ENCODE data around the gene DOCK8.
A peak's percentile ranks its signal among the peaks of the same experiment; 100 is the strongest.

DOCK8 gene

GRCh38 chr9:269081-269711, 54.5 kb downstream of the DOCK8 start:
- Mint-ChIP-seq H3K27me3 (no peaks in the 10 kb centered on the region), H3K36me3 (peaks cover 5 to 12% of the 10 kb centered on the region in 2 donors)

GRCh38 chr9:270657-271237, 56.1 kb downstream of the DOCK8 start:
- no peak for DNase-seq
- H3K9me3 Mint-ChIP-seq = peaks cover 2 to 3% of the 10 kb centered on the region in 2 donors
- H3K27ac Mint-ChIP-seq = no peak overlapping the region
- ATAC-seq (replicated peaks) = no peak
- no peaks in the 10 kb centered on the region for H3K27me3 Mint-ChIP-seq
- H3K36me3 Mint-ChIP-seq = peaks cover 13 to 22% of the 10 kb centered on the region in 2 donors
- H3K4me1 Mint-ChIP-seq = peaks cover 19 to 43% of the 10 kb centered on the region in 2 donors
- no peak overlapping the region for H3K4me3 Mint-ChIP-seq

More at GRCh38 chr9:269081-269711, 54.5 kb downstream of the DOCK8 start:
- Mint-ChIP-seq H3K27ac (no peak overlapping the region), H3K4me3 (no peak overlapping the region), H3K4me1 (peaks cover 14 to 28% of the 10 kb centered on the region in 2 donors), H3K9me3 (peaks cover 2 to 3% of the 10 kb centered on the region in 2 donors)
- ATAC-seq (replicated peaks) (no peak), DNase-seq (no peak)

DNA sequence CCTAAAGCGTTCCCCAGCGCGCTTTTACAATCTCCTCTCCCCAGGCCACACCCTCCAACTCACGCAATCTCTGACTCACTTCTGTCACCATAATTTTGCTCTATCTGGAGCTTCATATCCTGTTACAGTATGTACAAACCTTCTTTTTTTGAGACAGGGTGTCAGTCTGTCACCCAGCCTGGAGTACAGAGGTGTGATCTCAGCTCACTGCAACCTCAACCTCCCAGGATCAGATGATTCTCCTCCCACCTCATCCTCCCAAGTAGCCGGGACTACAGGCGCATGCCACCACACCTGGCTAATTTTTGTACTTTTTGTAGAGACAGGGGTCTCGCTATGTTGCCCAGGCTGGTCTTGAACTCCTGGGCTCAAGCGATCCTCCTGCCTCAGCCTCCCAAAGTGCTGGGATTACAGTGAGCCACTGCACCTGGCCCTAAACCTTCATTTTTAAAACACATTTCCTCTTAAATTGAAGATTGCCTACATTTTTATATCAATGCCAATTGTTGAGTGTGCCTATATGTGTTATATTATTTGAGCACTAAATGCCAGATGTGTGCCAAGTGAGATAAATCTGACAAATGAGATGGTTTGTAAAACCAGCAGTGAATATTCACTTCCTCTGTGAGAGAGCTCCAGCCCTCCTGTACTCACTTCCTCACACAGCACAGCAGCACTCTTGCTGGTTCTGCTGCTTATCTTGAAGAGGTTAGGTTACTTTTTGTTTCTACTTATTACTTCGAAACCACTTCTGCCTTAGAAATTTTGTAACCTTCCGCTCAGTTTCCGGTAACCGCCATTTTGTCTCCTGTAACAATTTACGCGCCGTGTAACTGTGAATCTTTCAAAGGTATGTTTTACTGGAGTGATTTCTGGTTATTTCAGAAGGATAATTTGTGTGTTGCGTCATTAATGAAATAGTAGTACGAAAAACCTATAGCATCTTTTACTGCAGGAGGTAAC, 57.9 kb downstream of the DOCK8 start:
- H3K9me3 Mint-ChIP-seq = peaks cover 2 to 3% of the 10 kb centered on the region in 2 donors
- H3K27ac Mint-ChIP-seq = peak overlapping the region; percentile 96
- H3K36me3 Mint-ChIP-seq = peaks cover 18 to 28% of the 10 kb centered on the region in 2 donors
- H3K27me3 Mint-ChIP-seq = no peaks in the 10 kb centered on the region
- H3K4me3 Mint-ChIP-seq = peak overlapping the region; percentile 85 to 93
- ATAC-seq (replicated peaks) (peak; percentile 99 to 100), DNase-seq (peak; percentile 72)
- H3K4me1 Mint-ChIP-seq = peaks cover 19 to 48% of the 10 kb centered on the region in 2 donors

- Mint-ChIP-seq H3K4me3 (peak overlapping the region; percentile 85 to 93), H3K27ac (peak overlapping the region; percentile 94), H3K27me3 (no peaks in the 10 kb centered on the region), H3K9me3 (peaks cover 0 to under 1% of the 10 kb centered on the region in 2 donors), H3K4me1 (peaks cover 17 to 35% of the 10 kb centered on the region in 2 donors), H3K36me3 (peaks cover 15 to 25% of the 10 kb centered on the region in 2 donors)
- ATAC-seq (replicated peaks) (no peak), DNase-seq (no peak)
Observed at GRCh38 chr9:274406-274805, 59.7 kb downstream of the DOCK8 start.

DNA sequence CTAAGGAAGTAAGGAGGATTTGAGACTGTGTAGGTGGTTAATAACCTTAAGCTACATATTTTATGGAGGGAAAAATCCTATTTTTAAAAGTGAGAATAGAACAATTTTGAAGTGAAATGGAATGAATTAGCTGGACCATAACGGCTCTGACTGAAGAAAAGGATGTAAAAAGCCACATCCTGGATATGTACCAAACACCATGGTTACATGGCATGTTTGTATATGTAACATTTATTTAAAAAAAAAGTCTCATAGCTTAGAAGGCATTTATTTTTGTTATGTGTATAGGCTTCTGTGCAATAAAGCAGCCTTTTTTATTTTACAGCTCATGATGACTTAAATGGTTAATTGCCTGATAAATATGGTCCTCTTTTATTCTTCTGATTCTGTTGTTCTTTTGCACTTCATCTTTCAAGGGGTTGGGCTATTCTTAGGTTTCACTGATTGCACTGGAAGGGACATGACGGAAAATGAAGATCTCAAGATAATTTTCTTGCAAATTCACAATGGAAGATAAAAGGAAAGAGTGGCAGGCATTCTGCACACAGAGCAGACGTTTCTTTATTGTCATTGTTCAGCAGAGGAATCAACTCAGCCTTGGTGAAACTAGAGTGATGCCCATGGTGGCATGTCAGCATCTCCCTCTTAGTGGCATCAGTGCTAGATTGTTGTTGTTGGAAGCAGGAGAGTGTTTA, 63.1 kb downstream of the DOCK8 start:
- DNase-seq (no peak), ATAC-seq (replicated peaks) (no peak)
- H3K4me3 Mint-ChIP-seq = no peak overlapping the region
- no peak overlapping the region for H3K27ac Mint-ChIP-seq
- H3K27me3 Mint-ChIP-seq = no peaks in the 10 kb centered on the region
- H3K4me1 Mint-ChIP-seq = peaks cover 25 to 39% of the 10 kb centered on the region in 2 donors
- peaks cover 20 to 34% of the 10 kb centered on the region in 2 donors for H3K36me3 Mint-ChIP-seq
- no peaks in the 10 kb centered on the region for H3K9me3 Mint-ChIP-seq

DNA sequence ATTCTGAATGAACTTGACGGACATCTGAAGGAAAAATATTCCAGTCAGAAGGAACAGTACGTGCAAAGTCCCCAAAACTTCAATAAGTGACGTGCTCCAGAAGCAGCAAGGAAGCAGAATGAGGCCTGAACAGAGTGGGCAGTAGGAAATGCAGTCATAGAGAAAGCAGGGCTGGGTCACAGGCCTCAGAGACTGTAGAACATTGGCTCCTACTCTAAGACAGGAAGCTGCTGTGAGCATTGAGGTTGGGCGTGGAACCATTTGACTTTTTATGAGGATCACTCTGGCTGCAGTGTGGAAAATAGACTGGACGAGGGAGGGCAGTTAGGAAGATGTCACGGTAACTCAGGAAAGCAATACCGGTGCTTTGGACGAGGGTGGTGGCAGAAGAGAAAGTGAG, 64.0 kb downstream of the DOCK8 start:
- peak; percentile 58 to 65 for ATAC-seq (replicated peaks)
- no peak for DNase-seq
- H3K36me3 Mint-ChIP-seq = peaks cover 20 to 37% of the 10 kb centered on the region in 2 donors

DNA sequence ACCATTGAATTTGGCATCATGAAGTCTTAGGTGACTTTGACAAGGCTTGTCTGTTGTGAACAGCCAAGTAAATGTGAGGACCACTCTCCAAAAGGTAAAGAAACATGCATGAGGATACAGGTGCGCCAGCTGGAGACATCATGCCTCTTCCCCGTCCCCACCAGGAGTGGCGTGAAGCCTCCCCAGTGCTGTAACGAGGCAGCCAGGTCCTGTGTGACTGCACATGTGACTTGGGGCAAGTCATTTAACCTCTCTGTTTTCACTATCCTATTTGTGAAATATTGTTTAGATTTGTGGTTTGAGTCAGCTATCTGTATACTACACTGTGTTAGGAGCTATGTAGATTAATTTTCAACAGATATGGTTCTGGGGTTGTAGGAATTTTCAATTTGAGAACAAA, 65.0 kb downstream of the DOCK8 start:
- Mint-ChIP-seq H3K4me1 (peaks cover 35 to 44% of the 10 kb centered on the region in 2 donors), H3K36me3 (peaks cover 27 to 39% of the 10 kb centered on the region in 2 donors), H3K27me3 (no peaks in the 10 kb centered on the region), H3K4me3 (no peak overlapping the region), H3K9me3 (no peaks in the 10 kb centered on the region), H3K27ac (no peak overlapping the region)
- DNase-seq (no peak), ATAC-seq (replicated peaks) (no peak)

More for the DNA sequence above, 64.0 kb downstream of the DOCK8 start:
- no peaks in the 10 kb centered on the region for H3K9me3 Mint-ChIP-seq
- no peaks in the 10 kb centered on the region for H3K27me3 Mint-ChIP-seq
- H3K27ac Mint-ChIP-seq = no peak overlapping the region
- no peak overlapping the region for H3K4me3 Mint-ChIP-seq
- H3K4me1 Mint-ChIP-seq = peaks cover 28 to 43% of the 10 kb centered on the region in 2 donors

- DNase-seq = no peak
- peak overlapping the region in 1 of 2 donors; percentile 31 for H3K4me3 Mint-ChIP-seq
- H3K4me1 Mint-ChIP-seq = peaks cover 35 to 42% of the 10 kb centered on the region in 2 donors
- no peaks in the 10 kb centered on the region for H3K9me3 Mint-ChIP-seq
- H3K36me3 Mint-ChIP-seq = peaks cover 27 to 43% of the 10 kb centered on the region in 2 donors
- H3K27ac Mint-ChIP-seq = peak overlapping the region; percentile 91
- peak; percentile 61 to 68 for ATAC-seq (replicated peaks)
- H3K27me3 Mint-ChIP-seq = no peaks in the 10 kb centered on the region
Observed at GRCh38 chr9:281741-282645, 67.3 kb downstream of the DOCK8 start.

- H3K4me3 Mint-ChIP-seq = no peak overlapping the region
- H3K36me3 Mint-ChIP-seq = peaks cover 36 to 59% of the 10 kb centered on the region in 2 donors
- peaks cover 32 to 59% of the 10 kb centered on the region in 2 donors for H3K4me1 Mint-ChIP-seq
- peak overlapping the region; percentile 2 for H3K27ac Mint-ChIP-seq
- H3K9me3 Mint-ChIP-seq = no peaks in the 10 kb centered on the region
- no peak for ATAC-seq (replicated peaks)
- no peak for DNase-seq
- H3K27me3 Mint-ChIP-seq = no peaks in the 10 kb centered on the region
Observed at GRCh38 chr9:286071-286740, 71.5 kb downstream of the DOCK8 start.

DNA sequence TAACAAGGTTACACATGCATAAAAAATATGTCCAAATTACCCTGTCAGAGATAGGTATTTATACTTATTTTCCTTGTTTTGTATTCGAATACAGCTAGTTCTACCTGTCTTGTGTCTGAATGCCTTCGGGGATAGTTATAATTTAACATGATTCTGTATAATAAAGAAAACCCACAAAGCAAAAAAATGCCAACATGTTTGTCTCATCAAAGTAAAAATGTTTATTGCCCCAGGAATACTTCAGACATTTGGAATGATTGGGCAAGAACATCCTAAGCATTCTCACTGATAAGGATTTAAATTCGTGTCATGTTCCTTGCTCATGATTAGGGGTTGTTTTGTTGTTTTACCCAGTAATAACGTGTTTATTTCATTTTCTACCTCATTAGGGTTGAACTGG, 74.5 kb downstream of the DOCK8 start:
- Mint-ChIP-seq H3K4me3 (no peak overlapping the region), H3K27ac (no peak overlapping the region), H3K9me3 (no peaks in the 10 kb centered on the region), H3K36me3 (peaks cover 36 to 56% of the 10 kb centered on the region in 2 donors), H3K27me3 (no peaks in the 10 kb centered on the region), H3K4me1 (peaks cover 19 to 37% of the 10 kb centered on the region in 2 donors)
- DNase-seq = no peak
- ATAC-seq (replicated peaks) = no peak

DNA sequence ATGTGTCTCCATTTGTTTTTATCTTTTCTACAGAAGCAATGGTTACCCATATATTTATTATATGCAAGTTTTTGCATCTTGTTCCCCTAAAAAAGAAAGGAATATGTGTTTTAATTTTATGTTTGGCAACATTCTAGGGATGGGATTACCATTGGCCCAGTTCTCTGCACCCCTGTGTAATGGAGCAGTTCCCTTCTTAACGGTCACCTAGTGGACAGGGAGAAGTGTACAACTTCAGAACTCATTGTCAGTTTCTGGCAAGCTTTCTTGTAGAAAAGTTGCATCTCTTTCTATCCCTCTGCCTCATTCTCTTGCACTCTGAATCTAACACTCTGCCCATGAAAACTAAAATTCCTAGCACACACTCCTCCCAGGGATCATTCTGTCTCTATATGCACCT, 78.2 kb downstream of the DOCK8 start:
- no peaks in the 10 kb centered on the region for H3K9me3 Mint-ChIP-seq
- H3K27ac Mint-ChIP-seq = peak overlapping the region; percentile 3
- H3K27me3 Mint-ChIP-seq = no peaks in the 10 kb centered on the region
- H3K4me3 Mint-ChIP-seq = no peak overlapping the region
- DNase-seq (no peak), ATAC-seq (replicated peaks) (no peak)
- H3K36me3 Mint-ChIP-seq = peaks cover 32 to 51% of the 10 kb centered on the region in 2 donors
- H3K4me1 Mint-ChIP-seq = peaks cover 27 to 37% of the 10 kb centered on the region in 2 donors

GRCh38 chr9:295576-295975, 80.9 kb downstream of the DOCK8 start:
- no peak overlapping the region for H3K4me3 Mint-ChIP-seq
- no peaks in the 10 kb centered on the region for H3K27me3 Mint-ChIP-seq
- H3K4me1 Mint-ChIP-seq = peaks cover 23 to 39% of the 10 kb centered on the region in 2 donors
- peaks cover 31 to 49% of the 10 kb centered on the region in 2 donors for H3K36me3 Mint-ChIP-seq
- no peaks in the 10 kb centered on the region for H3K9me3 Mint-ChIP-seq
- DNase-seq (no peak), ATAC-seq (replicated peaks) (no peak)
- H3K27ac Mint-ChIP-seq = no peak overlapping the region

Measured in stimulated activated naive B cell treated with anti-CD40 and anti-IgM and Interleukin-4, amounts not matched to agents 10 μg/mL and 1 μg/mL and 100 μg/mL, for 72 hours (primary cell).